WERI-Rb-1 (cell line): ENCODE data around the gene PTPRD.

Experiments used
- DNase-seq: peaks from one replicate; pipeline ENCODE4 v3.0.0-alpha.2; 2020
- H3K27ac ChIP-seq: fragments of 250-450 bp; sonication (Bioruptor Pico); 2 replicates; pipeline ENCODE4 v1.5.1; 2020; ENCODE audit warnings: mild to moderate bottlenecking, moderate library complexity
- H3K27me3 ChIP-seq: fragments of 250-450 bp; sonication (Bioruptor Pico); 2 replicates; pipeline ENCODE4 v1.5.1; 2021; ENCODE audit warnings: mild to moderate bottlenecking, low read depth, moderate library complexity; ENCODE audit not compliant: insufficient read depth, severe bottlenecking
- H3K36me3 ChIP-seq: fragments of 250-450 bp; sonication (Bioruptor Pico); 2 replicates; pipeline ENCODE4 v1.5.1; 2020; ENCODE audit warnings: mild to moderate bottlenecking, moderate library complexity
- H3K4me3 ChIP-seq: 2 replicates; pipeline ENCODE4 v1.5.1; 2011; ENCODE audit warnings: low read depth, mild to moderate bottlenecking, control low read depth, low read length
- H3K9me3 ChIP-seq: fragments of 250-450 bp; sonication (Bioruptor Pico); 2 replicates; pipeline ENCODE4 v1.5.1; 2021; ENCODE audit warnings: mild to moderate bottlenecking, moderate library complexity; ENCODE audit not compliant: severe bottlenecking
- CTCF ChIP-seq: IDR thresholded peaks from 2 replicates; pipeline ENCODE4 v1.5.1; 2011; ENCODE audit warnings: low read depth, mild to moderate bottlenecking, control low read depth, inconsistent platforms, low read length

The PTPRD gene

GRCh38 chr9:10059044-10059443 is 553.8 kb downstream of the PTPRD start:
- Histone ChIP-seq H3K27ac (no peak overlapping the region), H3K36me3 (no peaks in the 10 kb centered on the region), H3K27me3 (no peaks in the 10 kb centered on the region), H3K4me3 (no peak overlapping the region), H3K9me3 (no peaks in the 10 kb centered on the region)
- no peak for TF ChIP-seq CTCF
- DNase-seq: peak; percentile 10

- Histone ChIP-seq H3K4me3 (no peak overlapping the region), H3K36me3 (no peaks in the 10 kb centered on the region), H3K9me3 (no peaks in the 10 kb centered on the region), H3K27me3 (no peaks in the 10 kb centered on the region), H3K27ac (no peak overlapping the region)
- DNase-seq: no peak
- TF ChIP-seq CTCF: no peak
These were observed 556.9 kb downstream of the PTPRD start for GRCh38 chr9:10055886-10056395.

GRCh38 chr9:10054456-10054855 is 558.3 kb downstream of the PTPRD start:
- TF ChIP-seq CTCF: no peak
- Histone ChIP-seq H3K9me3 (no peaks in the 10 kb centered on the region), H3K27ac (no peak overlapping the region), H3K36me3 (no peaks in the 10 kb centered on the region), H3K27me3 (no peaks in the 10 kb centered on the region), H3K4me3 (no peak overlapping the region)
- DNase-seq: no peak

- no peaks in the 10 kb centered on the region for H3K9me3 ChIP-seq
- no peak overlapping the region for H3K27ac ChIP-seq
- no peaks in the 10 kb centered on the region for H3K36me3 ChIP-seq
- H3K27me3 ChIP-seq: no peaks in the 10 kb centered on the region
- no peak overlapping the region for H3K4me3 ChIP-seq
- TF ChIP-seq CTCF: no peak
- no peak for DNase-seq
These were observed 559.9 kb downstream of the PTPRD start for GRCh38 chr9:10052916-10053315.

- Histone ChIP-seq H3K27me3 (no peaks in the 10 kb centered on the region), H3K27ac (no peak overlapping the region), H3K9me3 (no peaks in the 10 kb centered on the region), H3K36me3 (no peaks in the 10 kb centered on the region), H3K4me3 (no peak overlapping the region)
- no peak for DNase-seq
- TF ChIP-seq CTCF: no peak
These were observed 560.6 kb downstream of the PTPRD start for GRCh38 chr9:10052181-10052580.

GRCh38 chr9:10050016-10050415 is 562.8 kb downstream of the PTPRD start:
- H3K27me3 ChIP-seq: no peaks in the 10 kb centered on the region
- no peak for DNase-seq
- no peak for TF ChIP-seq CTCF
- no peaks in the 10 kb centered on the region for H3K9me3 ChIP-seq
- no peak overlapping the region for H3K4me3 ChIP-seq
- no peak overlapping the region for H3K27ac ChIP-seq
- H3K36me3 ChIP-seq: no peaks in the 10 kb centered on the region
